ENCODE results near the gene ISY1.
"Not testable (repeated sequence)": the region's sequence is repeated elsewhere in the genome, so short reads cannot be mapped to it uniquely, and the experiment has no call there.

Gene ISY1

GRCh38 chr3:129204473-129204872 lies 43.6 kb upstream of the ISY1 start:
- H3K4me3 ChIP-seq (replicated peaks; ENCODE audit: insufficient read depth, low read length): no peak overlapping the region
- no peak for DNase-seq (ENCODE audit: low read depth in 1 of 2, low spot score in 1 of 2)
- H3K27ac ChIP-seq (replicated peaks): no peak overlapping the region
- H3K27me3 ChIP-seq (ENCODE audit: insufficient read depth, poor library complexity, severe bottlenecking): no peaks in the 10 kb centered on the region
- TF ChIP-seq POLR2AphosphoS5 (IDR thresholded peaks at IDR 0.05; ENCODE audit: low read depth) (no peak), SPI1 (IDR thresholded peaks at IDR 0.05; ENCODE audit: borderline replicate concordance, low read depth) (no peak), REST (IDR thresholded peaks at IDR 0.05; ENCODE audit: insufficient replicate concordance, low read depth) (no peak), CTCF (IDR thresholded peaks at IDR 0.05; ENCODE audit: insufficient read depth, low read length) (no peak), GABPA (IDR thresholded peaks at IDR 0.05; ENCODE audit: low read depth) (no peak)

DNA sequence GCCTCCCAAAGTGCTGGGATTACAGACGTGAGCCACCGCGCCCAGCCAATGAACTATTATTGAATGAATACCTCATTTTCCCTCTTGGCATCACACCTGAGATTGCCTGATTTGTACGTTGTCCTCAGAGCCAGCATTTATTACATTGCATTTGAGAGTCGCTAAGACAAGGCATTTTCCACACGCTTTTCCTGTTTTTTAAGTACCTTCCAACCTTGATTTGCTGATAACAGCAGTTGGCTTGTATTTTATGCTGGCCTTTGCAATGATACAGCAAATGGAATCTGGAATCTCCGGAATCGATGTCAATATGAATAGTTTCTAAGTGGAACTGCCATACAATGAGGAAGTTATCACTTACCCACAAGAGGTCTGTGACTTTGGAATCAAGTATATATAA lies 38.5 kb upstream of the ISY1 start:
- DNase-seq (ENCODE audit: low read depth in 1 of 2, low spot score in 1 of 2): no peak

DNA sequence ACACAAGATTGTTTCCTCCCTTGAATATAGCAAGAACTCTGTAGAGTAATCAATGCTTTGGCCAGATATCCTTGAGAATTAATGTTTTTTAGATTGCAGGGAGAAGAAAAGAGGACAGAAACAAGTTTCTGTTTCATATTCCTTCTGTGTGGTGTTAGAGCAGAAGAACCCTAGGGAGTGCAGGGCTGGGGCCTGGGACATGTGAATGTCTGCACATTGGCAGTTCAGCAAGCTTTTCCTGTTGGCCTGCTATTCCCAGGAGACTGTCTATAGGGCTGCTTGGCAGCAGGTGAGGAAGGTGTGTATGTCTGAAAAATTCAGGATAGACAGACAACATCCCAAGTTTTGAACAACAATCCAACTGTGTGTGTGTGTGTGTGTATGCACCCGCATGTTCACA lies 36.5 kb upstream of the ISY1 start:
- TF ChIP-seq SPI1 (IDR thresholded peaks at IDR 0.05; ENCODE audit: borderline replicate concordance, low read depth) (no peak), GABPA (IDR thresholded peaks at IDR 0.05; ENCODE audit: low read depth) (no peak)

More for the DNA sequence above, 38.5 kb upstream of the ISY1 start:
- H3K4me3 ChIP-seq (replicated peaks; ENCODE audit: insufficient read depth, low read length): no peak overlapping the region
- no peak overlapping the region for H3K27ac ChIP-seq (replicated peaks)
- no peaks in the 10 kb centered on the region for H3K27me3 ChIP-seq (ENCODE audit: insufficient read depth, poor library complexity, severe bottlenecking)
- TF ChIP-seq SPI1 (IDR thresholded peaks at IDR 0.05; ENCODE audit: borderline replicate concordance, low read depth): no peak
- TF ChIP-seq CTCF (IDR thresholded peaks at IDR 0.05; ENCODE audit: insufficient read depth, low read length): no peak
- no peak for TF ChIP-seq POLR2AphosphoS5 (IDR thresholded peaks at IDR 0.05; ENCODE audit: low read depth)
- TF ChIP-seq GABPA (IDR thresholded peaks at IDR 0.05; ENCODE audit: low read depth): no peak

GRCh38 chr3:129196601-129197000 lies 35.7 kb upstream of the ISY1 start:
- DNase-seq (ENCODE audit: low read depth in 1 of 2, low spot score in 1 of 2): no peak
- Histone ChIP-seq H3K27ac (replicated peaks) (no peak overlapping the region), H3K27me3 (ENCODE audit: insufficient read depth, poor library complexity, severe bottlenecking) (no peaks in the 10 kb centered on the region), H3K4me3 (replicated peaks; ENCODE audit: insufficient read depth, low read length) (no peak overlapping the region)
- TF ChIP-seq POLR2AphosphoS5 (IDR thresholded peaks at IDR 0.05; ENCODE audit: low read depth) (no peak), GABPA (IDR thresholded peaks at IDR 0.05; ENCODE audit: low read depth) (no peak), SPI1 (IDR thresholded peaks at IDR 0.05; ENCODE audit: borderline replicate concordance, low read depth) (no peak), REST (IDR thresholded peaks at IDR 0.05; ENCODE audit: insufficient replicate concordance, low read depth) (no peak)

More for the DNA sequence above, 36.5 kb upstream of the ISY1 start:
- no peak for DNase-seq (ENCODE audit: low read depth in 1 of 2, low spot score in 1 of 2)
- Histone ChIP-seq H3K4me3 (replicated peaks; ENCODE audit: insufficient read depth, low read length) (no peak overlapping the region), H3K27me3 (ENCODE audit: insufficient read depth, poor library complexity, severe bottlenecking) (no peaks in the 10 kb centered on the region), H3K27ac (replicated peaks) (no peak overlapping the region)

- Histone ChIP-seq H3K27me3 (ENCODE audit: insufficient read depth, poor library complexity, severe bottlenecking) (no peaks in the 10 kb centered on the region), H3K4me3 (replicated peaks; ENCODE audit: insufficient read depth, low read length) (no peak overlapping the region), H3K27ac (replicated peaks) (peak overlapping the region; percentile 36)
- DNase-seq (ENCODE audit: low read depth in 1 of 2, low spot score in 1 of 2): peak in 1 of 2 experiments; percentile 65
- no peak for TF ChIP-seq REST (IDR thresholded peaks at IDR 0.05; ENCODE audit: insufficient replicate concordance, low read depth)
- no peak for TF ChIP-seq GABPA (IDR thresholded peaks at IDR 0.05; ENCODE audit: low read depth)
- no peak for TF ChIP-seq POLR2AphosphoS5 (IDR thresholded peaks at IDR 0.05; ENCODE audit: low read depth)
- TF ChIP-seq SPI1 (IDR thresholded peaks at IDR 0.05; ENCODE audit: borderline replicate concordance, low read depth): no peak
- no peak for TF ChIP-seq CTCF (IDR thresholded peaks at IDR 0.05; ENCODE audit: insufficient read depth, low read length)
Measured at GRCh38 chr3:129195731-129196256, 34.9 kb upstream of the ISY1 start.

GRCh38 chr3:129189793-129190192 lies 28.9 kb upstream of the ISY1 start:
- not testable (repeated sequence) for H3K4me3 ChIP-seq (replicated peaks; ENCODE audit: insufficient read depth, low read length); H3K27me3 ChIP-seq (ENCODE audit: insufficient read depth, poor library complexity, severe bottlenecking)

More at GRCh38 chr3:129189793-129190192, 28.9 kb upstream of the ISY1 start:
- H3K27ac ChIP-seq (replicated peaks); DNase-seq (ENCODE audit: low read depth in 1 of 2, low spot score in 1 of 2): not testable (repeated sequence)

Data from HL-60 (cell line).